Rectal smooth muscle tissue (tissue), 1 donor: ENCODE data around the gene ITPR1.

Experiments
- H3K27ac ChIP-seq: one replicate; pipeline ENCODE4 v1.7.0; 2013; ENCODE audit warnings: low read depth, low read length, inconsistent platforms
- H3K27me3 ChIP-seq: one replicate; pipeline ENCODE4 v1.7.0; 2013; ENCODE audit warnings: low read length; ENCODE audit not compliant: control insufficient read depth, insufficient read depth
- H3K36me3 ChIP-seq: one replicate; pipeline ENCODE4 v1.7.0; 2013; ENCODE audit warnings: low read length; ENCODE audit not compliant: control insufficient read depth, insufficient read depth
- H3K4me1 ChIP-seq: one replicate; pipeline ENCODE4 v1.7.0; 2013; ENCODE audit warnings: low read length; ENCODE audit not compliant: control insufficient read depth, insufficient read depth
- H3K4me3 ChIP-seq: one replicate; pipeline ENCODE4 v1.7.0; 2013; ENCODE audit warnings: low read length
- H3K9ac ChIP-seq: one replicate; pipeline ENCODE4 v1.7.0; 2013; ENCODE audit warnings: low read length

The ITPR1 gene

GRCh38 chr3:4816718-4817117 is 323.6 kb downstream of the ITPR1 start:
- no peak overlapping the region for H3K4me3 ChIP-seq
- H3K9ac ChIP-seq: no peak overlapping the region
- no peak overlapping the region for H3K27ac ChIP-seq
- H3K27me3 ChIP-seq: no peaks in the 10 kb centered on the region
- peaks cover 5% of the 10 kb centered on the region for H3K4me1 ChIP-seq
- H3K36me3 ChIP-seq: peaks cover 19% of the 10 kb centered on the region

- Histone ChIP-seq H3K27ac (no peak overlapping the region), H3K27me3 (no peaks in the 10 kb centered on the region), H3K36me3 (peaks cover 19% of the 10 kb centered on the region), H3K4me1 (peaks cover 5% of the 10 kb centered on the region), H3K4me3 (no peak overlapping the region), H3K9ac (no peak overlapping the region)
These were observed 324.0 kb downstream of the ITPR1 start for GRCh38 chr3:4817128-4817527.

- Histone ChIP-seq H3K9ac (no peak overlapping the region), H3K4me1 (no peaks in the 10 kb centered on the region), H3K27ac (no peak overlapping the region), H3K4me3 (no peak overlapping the region), H3K27me3 (no peaks in the 10 kb centered on the region), H3K36me3 (peaks cover 19% of the 10 kb centered on the region)
These were observed 325.0 kb downstream of the ITPR1 start for GRCh38 chr3:4818164-4818563.

DNA sequence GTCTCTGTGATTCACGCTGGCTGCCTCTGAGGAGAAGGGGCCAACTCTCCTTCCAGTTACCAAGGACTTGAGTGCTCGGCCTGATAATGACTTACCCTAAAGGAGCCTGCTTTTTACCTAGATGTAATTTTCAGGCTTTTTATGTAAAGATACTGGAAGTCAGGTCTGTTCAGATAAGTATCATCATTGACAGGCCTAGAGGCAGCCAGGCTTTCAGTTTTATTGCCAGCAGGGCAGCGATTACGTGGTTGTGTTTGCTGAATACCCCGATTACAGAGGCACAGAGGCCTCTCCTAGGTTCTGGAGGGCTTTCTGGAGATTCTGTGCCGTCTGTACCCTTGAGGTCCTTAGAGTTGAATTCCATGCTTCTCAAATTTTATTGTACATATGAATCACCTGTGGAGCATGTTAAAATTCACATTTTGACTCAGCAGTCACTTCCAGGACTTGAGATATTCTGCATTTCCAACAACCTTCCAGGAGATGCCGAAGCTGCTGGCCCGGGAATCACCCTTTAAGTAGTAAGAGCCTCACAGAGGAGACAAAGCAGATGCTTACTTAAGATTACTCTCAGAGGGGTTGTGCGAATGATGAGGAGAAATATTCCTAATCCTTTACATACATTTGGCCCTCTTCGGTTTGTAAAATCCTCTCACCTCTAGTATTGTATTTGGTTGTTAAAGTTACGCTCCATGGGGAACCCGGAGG is 326.0 kb downstream of the ITPR1 start:
- peaks cover 15% of the 10 kb centered on the region for H3K36me3 ChIP-seq
- H3K4me1 ChIP-seq: no peaks in the 10 kb centered on the region
- H3K9ac ChIP-seq: no peak overlapping the region
- no peak overlapping the region for H3K4me3 ChIP-seq
- no peak overlapping the region for H3K27ac ChIP-seq
- no peaks in the 10 kb centered on the region for H3K27me3 ChIP-seq

GRCh38 chr3:4819746-4820145 is 326.6 kb downstream of the ITPR1 start:
- Histone ChIP-seq H3K27ac (no peak overlapping the region), H3K36me3 (peaks cover 13% of the 10 kb centered on the region), H3K27me3 (no peaks in the 10 kb centered on the region), H3K9ac (no peak overlapping the region), H3K4me3 (no peak overlapping the region), H3K4me1 (no peaks in the 10 kb centered on the region)

DNA sequence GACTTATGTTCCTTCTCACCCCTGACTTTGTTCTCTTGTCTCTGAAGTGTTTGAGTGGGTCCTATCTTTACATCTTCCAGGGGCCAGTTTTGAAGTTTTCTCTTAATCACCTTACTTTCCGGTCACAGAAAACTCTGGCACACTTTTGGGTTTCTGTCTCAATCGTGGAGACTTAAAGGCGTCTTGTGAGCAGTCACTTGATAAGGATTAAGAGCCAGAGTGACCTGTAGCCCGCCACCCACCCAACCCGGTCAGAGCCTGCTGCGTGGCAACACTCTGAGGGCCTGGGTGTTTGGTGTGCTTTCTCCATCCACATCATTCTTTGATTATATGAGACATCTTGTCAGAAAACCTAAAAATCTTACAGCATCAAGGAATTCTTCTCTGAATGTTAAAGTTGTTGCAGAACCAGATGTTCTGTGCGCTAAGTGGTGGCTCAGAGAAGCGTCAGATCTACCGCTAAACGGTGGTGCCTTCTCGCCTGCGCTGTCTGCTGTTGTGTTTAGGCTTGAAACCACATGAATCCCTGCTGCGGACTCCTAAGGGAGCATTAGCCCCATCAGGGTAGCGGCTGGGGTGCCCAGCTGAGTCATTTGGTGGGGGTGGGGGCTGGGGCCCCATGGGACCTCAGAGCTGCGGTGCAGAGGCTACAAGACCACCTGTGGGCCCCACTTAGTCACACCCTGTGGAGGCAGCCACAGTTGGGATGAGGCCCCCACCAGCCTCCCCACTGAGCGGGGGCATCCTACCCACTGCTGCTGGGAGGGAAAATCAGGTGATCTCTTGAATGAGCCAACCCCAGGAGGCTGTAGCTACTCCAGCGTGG is 327.4 kb downstream of the ITPR1 start:
- H3K27ac ChIP-seq: no peak overlapping the region
- H3K36me3 ChIP-seq: peaks cover 9% of the 10 kb centered on the region
- H3K4me3 ChIP-seq: no peak overlapping the region
- no peaks in the 10 kb centered on the region for H3K27me3 ChIP-seq
- no peak overlapping the region for H3K9ac ChIP-seq
- H3K4me1 ChIP-seq: peaks cover 5% of the 10 kb centered on the region

GRCh38 chr3:4821338-4821737 is 328.2 kb downstream of the ITPR1 start:
- no peak overlapping the region for H3K4me3 ChIP-seq
- H3K9ac ChIP-seq: no peak overlapping the region
- H3K36me3 ChIP-seq: peaks cover 9% of the 10 kb centered on the region
- no peak overlapping the region for H3K27ac ChIP-seq
- no peaks in the 10 kb centered on the region for H3K27me3 ChIP-seq
- H3K4me1 ChIP-seq: peaks cover 12% of the 10 kb centered on the region

- H3K27ac ChIP-seq: no peak overlapping the region
- no peak overlapping the region for H3K4me3 ChIP-seq
- peaks cover 16% of the 10 kb centered on the region for H3K4me1 ChIP-seq
- peaks cover 9% of the 10 kb centered on the region for H3K36me3 ChIP-seq
- H3K9ac ChIP-seq: no peak overlapping the region
- no peaks in the 10 kb centered on the region for H3K27me3 ChIP-seq
These were observed 328.8 kb downstream of the ITPR1 start for GRCh38 chr3:4821975-4822374.

DNA sequence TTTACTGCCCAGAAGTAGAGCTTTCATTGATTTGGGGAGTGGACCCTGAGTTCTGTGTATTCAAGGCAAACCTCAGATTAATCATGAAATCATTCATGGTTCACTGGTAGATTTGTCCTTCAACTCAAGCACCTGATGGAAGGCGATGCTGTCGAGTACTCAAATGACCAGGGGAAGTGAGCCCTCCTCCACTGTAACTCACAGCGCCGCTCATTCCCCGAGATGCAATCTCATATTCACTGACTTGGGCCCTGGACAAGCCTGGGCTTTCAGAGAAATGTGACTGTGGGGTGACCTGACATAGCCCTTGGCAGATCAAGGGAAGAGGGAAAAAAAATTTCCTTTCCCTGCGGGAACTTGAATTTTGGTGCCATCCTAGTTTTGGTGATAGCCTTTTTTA is 329.4 kb downstream of the ITPR1 start:
- no peak overlapping the region for H3K27ac ChIP-seq
- peaks cover 17% of the 10 kb centered on the region for H3K4me1 ChIP-seq
- no peak overlapping the region for H3K9ac ChIP-seq
- no peaks in the 10 kb centered on the region for H3K27me3 ChIP-seq
- H3K4me3 ChIP-seq: no peak overlapping the region
- peaks cover 9% of the 10 kb centered on the region for H3K36me3 ChIP-seq

DNA sequence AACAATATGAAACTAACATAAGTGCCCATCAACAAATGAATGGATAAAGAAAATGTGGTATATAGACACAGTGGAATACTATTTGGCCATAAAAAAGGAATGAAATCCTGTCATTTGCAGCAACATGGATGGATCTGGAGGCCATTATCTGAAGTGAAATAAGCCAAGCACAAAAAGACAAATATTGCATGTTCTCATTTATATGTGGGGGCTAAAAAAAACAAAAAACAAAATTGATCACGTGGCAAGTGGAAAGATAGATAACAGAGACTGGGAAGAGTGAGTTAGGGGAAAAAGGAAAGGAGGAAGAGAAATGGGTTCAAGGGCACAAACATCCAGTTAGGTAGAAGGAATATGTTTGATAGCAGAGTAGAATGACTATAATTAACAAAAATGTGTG is 330.2 kb downstream of the ITPR1 start:
- no peaks in the 10 kb centered on the region for H3K27me3 ChIP-seq

GRCh38 chr3:4823986-4824925 is 331.1 kb downstream of the ITPR1 start:
- H3K9ac ChIP-seq: no peak overlapping the region
- no peak overlapping the region for H3K4me3 ChIP-seq
- H3K27ac ChIP-seq: no peak overlapping the region
- H3K4me1 ChIP-seq: peaks cover 24% of the 10 kb centered on the region
- H3K36me3 ChIP-seq: peaks cover 3% of the 10 kb centered on the region
- H3K27me3 ChIP-seq: no peaks in the 10 kb centered on the region

More for the DNA sequence above, 330.2 kb downstream of the ITPR1 start:
- H3K36me3 ChIP-seq: peaks cover 3% of the 10 kb centered on the region
- no peak overlapping the region for H3K9ac ChIP-seq
- H3K27ac ChIP-seq: no peak overlapping the region
- H3K4me3 ChIP-seq: no peak overlapping the region
- peaks cover 18% of the 10 kb centered on the region for H3K4me1 ChIP-seq

GRCh38 chr3:4824926-4825325 is 331.8 kb downstream of the ITPR1 start:
- H3K9ac ChIP-seq: no peak overlapping the region
- peak overlapping the region; percentile 67 for H3K27ac ChIP-seq
- peaks cover 24% of the 10 kb centered on the region for H3K4me1 ChIP-seq
- H3K4me3 ChIP-seq: no peak overlapping the region
- H3K27me3 ChIP-seq: no peaks in the 10 kb centered on the region
- H3K36me3 ChIP-seq: peaks cover 3% of the 10 kb centered on the region
